NCI-H345 treated with DMSO at 0.1 percent for 48 hours (cell line): ENCODE data around the gene PER1.

Source experiments
- DNase-seq: peaks from one replicate; lab custom pipeline; 2025; ENCODE audit not compliant: unreplicated experiment; lab: John Stamatoyannopoulos, UW

The PER1 gene

DNA sequence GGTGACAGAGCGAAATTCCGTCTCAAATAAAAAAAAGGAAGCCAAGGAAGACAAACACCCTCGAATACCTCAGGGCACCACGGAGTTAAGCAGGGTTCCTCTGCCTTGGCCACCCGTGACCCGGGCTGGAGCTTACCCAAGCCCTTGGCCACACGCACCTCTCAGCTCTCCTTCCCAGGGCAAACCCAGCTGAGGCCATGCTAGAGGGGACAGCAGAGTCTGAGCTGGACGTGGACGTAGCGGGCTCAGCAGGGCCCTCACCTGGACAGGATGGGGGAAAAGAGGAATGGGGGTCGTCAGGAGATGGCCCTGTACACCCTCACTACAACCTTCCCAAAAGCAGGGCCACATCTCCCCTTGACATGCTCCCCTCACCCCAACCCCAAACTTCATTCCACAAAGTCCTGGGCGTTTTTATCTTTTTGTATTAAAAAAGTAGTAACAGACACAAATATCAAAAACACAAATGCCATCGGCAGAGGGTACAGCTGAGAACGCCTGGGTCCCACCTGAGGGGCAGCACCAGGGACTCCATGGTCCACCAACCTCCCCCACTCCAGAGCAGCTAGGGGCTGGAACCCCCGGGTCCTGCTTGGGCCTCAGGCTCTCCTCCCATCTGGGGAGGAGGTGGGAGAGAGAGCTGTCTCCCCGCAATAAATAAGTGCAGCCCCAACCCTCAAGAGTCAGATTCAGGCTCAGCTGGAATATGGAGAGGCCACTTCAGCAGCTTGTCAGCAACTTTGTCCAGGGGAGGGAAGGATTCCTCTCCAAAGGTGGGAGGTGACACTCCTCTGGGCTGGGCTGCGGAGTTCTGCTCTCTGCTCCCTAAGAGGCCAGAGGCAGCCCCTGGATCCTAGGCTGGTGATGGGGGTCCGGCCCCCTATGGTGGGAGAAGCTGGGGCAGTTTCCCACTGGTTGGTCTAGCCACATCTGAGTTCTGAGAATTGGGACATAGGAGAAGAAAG, 11.9 kb downstream of the PER1 start:
- DNase-seq, result no peak

DNA sequence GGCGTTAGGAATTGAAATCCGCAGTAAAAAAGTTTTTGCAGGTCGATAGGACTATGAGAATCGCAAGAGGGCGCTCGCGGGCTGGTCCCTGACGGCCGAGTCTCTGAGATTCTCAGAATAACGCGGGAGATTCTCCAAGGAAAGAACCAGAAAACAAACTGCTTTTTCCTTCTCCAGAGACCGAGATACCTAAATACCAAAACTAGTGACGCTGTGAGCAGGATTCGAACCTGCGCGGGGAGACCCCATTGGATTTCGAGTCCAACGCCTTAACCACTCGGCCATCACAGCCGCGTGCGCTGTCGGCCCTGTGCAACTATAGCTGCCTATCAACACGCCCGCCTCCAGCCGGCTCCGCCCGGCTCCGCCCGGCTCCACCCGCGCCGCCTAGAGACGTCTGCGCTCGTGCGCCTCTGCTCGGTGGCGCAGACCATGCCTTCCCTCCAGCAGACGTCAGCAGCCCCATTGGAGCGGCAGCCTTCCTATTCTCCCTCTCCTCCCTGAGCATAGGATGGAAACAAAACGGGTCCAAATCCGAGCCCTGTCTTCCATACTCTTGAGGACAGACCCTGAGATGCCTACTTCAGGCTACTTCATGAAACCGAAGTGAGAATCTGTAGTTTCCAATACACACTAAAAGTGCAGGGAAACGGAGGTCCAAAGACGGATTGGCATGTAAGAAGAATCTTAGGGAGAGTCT, 13.4 kb downstream of the PER1 start:
- peak; percentile 80 for DNase-seq

DNA sequence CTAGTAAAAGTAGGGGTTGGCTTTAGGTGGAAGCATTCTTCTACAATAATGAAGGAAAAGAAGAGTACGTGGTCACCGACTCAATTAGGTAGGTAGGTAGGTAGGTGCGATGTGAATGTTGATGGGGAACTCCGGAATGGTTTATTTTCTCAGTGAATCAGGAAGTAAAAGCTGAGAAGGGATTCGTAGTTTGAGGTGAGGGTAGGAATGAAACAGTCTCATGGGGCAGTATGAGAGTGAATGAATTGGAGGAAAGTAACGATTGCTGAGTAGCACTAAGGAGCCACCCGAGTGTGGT, 13.9 kb downstream of the PER1 start:
- DNase-seq, result no peak

DNA sequence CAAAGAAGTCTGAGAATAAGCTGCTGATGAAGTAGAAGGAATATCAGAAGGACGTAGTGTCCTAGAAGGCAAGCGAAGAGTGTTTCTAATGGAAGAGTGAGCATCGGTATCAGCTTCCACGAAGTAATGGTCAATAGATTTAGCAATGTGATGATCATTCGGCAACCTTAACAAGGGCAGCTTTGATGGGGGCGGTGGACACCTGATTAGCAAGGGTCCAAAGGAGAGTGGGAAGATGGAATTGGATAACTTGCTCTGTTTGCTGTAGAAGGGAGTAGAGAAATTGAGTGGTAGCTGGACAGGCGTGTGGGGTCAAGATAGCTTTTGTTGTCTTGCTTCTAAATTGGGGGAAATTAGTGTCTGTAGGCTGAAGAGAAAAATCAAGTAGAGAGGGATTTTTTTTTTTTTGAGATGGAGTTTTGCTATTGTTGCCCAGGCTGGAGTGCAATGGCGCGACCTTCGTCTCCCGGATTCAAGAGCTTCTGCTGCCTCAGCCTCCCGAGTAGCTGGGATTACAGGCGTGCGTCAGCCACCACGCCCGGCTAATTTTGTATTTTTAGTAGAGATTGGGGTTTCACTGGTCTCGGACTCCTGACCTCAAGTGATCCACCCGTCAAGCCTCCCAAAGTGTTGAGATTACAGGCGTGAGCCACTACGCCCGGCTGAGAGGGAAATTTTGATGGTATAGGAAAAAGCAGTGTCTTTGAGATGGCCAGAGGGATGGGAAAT, 14.4 kb downstream of the PER1 start:
- DNase-seq, result no peak

DNA sequence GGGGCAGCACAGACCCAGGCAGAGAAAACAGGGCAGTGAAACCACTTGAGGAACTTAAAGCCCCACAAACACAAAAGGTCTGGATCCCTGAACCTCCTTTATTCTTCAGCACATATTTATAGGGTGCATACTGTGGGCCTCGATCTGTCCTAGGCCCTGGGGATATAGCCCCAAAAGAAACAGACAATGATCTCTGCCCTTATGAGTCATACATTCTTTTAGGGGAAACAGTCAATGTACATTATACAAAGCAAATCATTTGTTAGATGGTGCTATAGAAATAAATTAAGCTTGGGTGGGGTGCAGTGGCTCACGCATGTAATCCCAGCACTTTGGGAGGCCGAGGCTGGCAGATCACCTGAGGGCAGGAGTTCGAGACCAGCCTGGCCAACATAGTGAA, 18.3 kb downstream of the PER1 start:
- DNase-seq, result no peak

DNA sequence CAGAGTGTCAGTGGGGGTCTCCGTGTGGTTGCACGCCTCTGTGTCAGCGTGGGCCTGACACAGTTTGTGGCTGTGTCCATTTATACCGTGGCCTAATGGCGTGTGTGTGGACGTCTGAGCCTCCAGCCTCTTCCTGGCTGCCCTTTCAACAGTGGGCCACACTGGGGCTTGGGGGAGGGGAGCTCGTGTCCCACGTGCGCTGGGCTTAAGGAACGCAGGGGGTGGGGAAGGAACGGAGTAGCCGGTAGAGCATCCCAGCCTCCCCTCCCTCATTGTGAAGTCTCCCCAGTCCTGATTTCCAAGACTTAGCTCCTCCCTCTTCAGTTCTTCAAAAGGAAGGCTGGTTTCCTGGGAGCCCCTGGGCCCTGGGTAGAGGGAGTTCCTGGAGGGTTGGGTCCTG, 18.8 kb downstream of the PER1 start:
- DNase-seq, result no peak

DNA sequence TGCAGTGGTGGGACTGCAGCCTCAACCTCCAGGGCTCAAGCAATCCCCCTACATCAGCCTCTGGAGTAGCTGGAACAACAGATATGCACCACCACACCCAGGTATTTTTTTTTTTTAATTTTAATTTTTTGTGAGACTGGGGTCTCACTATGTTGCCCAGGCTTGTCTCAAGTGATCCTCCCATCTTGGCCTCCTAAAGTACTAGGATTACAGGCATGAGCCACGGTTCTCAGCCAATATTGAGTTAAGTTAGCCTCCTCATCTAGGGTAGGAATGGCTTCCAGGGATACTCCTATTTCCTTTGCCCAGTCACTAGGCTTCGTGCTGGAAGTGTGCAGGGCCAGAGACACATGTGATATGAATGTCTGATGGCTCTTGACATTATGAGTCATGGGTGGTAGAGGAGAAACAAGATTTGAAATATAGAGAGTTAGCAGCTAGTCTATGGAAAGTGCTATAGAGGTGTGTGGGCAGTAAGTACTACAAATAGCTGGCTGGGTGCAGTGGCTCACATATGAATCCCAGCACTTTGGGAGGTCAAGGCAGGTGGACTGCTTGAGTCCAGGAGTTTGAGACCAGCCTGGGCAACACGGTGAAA, 20.3 kb downstream of the PER1 start:
- DNase-seq, result no peak

DNA sequence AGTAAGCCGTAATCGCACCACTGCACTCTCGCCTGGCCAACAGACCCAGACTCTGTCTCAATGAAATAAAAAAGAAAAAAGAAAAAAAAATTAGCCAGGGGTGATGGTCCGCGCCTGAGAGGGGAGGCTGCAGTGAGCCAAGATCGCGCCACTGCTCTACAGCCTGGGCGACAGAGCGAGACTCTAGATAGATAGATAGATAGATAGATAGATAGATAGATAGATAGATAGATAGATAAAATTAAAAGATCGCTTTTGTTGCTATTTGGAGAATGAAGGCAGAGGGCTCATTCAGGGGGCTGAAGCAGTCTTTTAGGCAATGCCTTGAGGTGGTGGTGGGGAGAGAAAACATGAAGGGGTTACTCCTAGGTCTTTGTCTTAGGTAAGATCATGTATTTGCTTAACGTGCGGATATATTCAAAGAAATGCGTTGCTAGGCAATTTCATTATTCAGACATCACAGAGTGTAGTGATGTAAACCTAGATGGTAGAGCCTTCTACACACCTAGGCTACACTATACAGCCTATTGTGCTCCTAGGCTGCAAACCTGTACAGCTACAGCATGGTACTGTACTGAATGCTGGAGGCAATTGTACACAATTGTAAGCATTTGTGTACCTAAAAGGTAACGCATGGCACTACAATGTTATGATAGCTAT, 23.9 kb downstream of the PER1 start:
- no peak for DNase-seq

DNA sequence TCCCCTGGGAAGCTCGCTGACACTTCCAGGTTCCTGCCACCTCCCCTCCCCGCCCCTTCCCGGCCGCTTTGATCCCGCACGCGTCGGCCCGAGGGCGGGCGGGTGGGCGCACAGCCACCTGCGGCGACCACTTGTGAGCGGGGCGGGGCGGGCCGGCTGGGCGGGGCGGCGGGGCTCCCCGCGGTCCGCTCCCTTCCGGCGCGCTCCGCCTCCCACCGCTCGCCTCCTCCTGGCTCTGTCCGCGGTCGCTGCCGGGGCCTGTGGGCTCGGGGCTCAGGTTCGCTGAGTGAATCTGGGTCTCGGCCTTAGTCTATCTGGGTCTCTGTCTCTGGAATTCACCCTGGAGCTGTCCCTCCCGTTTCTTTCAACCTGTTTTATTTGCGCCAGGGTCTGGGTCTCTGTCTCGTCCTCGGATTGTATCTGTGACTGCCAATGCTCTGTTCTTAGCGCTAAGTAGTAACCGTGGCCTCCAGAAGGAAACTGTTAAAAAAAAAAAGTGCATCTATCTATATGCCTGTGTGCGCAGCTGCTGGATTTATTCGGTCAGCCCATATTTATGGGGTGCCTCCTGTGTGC, 25.6 kb downstream of the PER1 start:
- peak; percentile 15 for DNase-seq

DNA sequence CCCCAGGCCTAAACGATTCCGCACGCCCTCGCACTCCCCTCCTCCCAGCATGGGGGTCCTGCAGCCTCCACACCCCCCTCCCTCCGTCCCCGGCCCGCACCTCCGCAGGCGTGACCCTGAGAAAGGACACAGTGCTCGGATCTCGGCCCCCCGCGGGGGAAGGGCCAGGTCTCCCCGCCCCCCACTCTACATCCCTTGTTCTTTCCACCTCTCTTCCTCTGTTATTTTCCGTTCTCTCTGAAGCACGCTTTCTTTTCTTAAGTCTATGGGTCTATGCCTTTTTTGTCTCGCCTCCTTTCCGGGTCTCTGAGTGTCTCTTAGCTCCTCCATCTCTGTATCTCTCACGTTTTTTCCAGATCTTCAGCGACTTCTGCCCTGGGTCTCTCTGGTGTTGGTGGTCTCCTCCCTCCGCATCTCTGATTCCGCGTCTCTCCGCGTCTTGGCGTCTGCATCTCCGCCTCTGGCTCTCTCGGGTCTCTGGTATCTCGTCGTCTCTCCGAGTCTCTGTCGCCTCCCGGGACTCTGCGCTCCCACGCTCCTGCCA, 26.2 kb downstream of the PER1 start:
- no peak for DNase-seq

DNA sequence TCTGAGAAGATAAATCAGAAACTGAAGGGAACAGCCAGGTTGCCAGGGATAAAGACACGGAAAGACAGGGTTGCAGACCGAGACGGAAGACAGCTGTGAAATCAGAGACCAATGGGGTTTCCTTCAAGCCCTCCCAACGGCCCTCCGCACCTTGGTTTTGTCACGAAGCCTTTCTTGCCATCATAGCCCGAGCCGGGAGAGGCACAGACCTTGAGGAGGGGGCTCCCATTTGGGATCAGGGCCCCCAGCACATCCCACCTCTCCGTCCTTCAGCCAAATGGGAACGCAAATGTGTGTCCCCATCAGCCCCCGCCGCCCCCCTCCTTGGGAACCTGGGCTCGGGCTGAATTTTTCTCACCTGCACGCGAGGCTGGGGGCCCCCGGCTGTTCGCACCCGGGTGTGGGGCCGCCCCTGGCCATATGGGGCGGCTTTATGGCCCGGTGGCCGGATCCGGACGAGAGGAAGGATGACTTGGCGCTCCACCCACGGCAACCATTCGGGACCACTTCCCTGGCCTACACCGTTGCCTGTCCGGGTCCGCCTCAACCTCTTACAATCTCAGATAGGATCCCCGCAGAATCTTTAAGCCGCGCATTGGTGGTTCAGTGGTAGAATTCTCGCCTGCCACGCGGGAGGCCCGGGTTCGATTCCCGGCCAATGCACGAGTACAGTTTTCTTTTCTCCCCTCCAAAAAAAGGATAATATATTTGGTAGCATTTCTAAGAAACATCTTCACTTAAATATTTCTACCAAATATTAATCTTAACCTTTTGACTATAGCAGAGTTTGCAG, 26.9 kb downstream of the PER1 start:
- no peak for DNase-seq

DNA sequence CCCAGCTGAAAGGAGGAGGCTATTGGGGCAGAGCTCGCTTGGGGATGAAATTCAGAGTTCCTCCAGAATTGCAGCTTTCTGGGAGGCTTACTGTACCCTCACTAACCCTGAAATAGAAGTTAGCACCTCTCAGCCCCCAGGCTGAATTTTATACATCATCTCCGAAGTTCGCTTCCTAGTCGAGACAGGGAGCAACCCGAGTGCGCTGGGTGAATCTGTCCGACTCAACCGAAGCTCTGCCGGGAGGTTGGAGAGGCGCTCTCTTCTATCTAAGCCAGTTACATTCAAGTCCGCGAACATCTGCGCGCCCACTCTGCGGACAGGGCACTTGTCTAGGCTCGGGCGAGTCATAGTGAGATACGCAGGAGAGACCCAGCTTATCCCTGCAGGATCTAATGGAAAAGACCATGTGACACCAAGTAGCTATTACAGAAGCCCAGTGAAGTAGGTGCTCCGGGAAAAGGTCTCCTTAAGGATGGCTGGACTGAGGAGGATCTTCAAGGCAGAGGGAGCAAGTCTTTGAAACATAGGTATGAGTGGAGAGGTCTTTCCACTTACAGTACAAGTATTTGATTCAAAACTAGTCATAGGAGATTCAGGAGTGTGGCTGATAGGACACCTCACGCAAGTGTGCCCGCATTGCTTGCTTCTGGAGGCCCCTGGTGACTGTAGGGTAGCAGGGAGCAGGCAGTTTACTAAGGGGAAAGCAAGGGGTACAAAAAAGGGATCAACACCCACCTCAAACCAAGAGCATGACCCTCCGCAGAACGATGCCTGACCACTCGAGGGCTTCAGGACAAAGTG, 27.7 kb downstream of the PER1 start:
- DNase-seq, result peak; percentile 15

DNA sequence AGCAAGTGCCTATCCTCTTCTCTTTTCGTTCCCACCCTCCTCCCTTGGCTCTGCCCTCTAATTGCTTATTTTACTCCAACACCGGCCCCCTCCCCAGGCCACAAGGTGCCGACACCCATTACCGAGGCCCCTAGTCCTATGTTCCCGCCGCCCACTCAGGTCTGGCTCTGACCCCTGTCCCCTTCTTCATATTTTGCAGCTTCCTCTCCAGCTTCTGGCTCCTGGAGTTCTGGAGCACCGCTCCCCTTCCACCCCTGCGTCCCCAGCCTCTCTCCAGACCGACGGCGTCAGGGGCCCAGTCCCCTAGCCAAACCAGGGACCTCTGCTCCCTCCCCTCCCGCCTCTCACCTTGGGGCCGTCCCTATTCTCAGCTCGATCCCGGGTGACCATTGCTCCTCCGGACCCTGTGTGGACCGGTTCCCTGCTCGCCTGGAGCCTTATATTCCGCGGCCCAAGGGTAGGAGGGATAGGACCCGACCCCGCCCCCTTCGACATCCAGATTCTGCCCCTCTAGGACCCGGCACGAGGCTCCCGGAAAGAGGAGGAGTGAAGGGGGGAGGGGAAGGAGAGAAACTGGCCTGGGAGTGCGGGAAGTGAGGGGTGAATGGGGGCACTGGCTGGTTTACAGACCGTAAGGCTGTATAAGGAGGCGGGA, 28.4 kb downstream of the PER1 start, which contains the start of gene HES7:
Gene HES7 (minus strand): TSS at position 412 of the 655 bp plus-strand sequence. CDS start 22 bp downstream, at position 390.
- DNase-seq, result no peak

DNA sequence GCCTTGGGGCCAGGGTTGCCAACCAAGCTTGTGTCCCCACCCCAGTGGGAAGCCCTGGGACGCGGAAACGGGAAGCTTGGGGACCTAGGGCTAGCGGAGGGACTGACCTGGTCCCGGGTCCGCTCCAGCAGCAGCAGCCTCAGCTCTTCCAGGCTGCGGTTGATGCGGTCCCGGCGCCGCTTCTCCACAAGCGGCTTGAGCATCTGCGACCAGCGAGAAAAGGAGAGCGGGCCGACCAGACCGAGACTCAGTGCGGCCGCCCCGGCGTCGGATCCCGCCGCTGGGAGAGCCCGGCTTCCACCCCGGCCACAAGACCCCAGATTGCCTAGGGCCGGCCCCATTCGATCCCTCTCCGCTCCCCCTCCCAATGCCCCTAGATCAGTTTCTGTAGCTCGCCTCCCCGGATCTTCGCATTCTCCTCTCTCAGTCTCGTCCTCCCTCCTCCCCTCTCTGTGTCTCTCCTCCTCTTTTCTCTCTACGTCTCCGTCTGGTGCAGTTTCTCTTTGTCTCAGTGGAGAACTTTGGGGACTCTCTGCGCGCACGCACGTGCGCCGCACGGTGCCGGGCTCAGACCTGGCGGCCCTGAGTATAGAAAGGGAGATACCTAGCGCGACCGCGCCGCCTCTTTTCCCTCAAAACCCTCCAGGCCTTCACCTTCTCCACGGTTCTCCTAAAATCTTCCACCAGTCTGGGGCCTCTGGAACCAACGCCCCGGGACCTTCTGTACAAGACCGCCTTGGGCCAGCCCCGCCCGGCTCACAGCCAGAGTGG, 29.1 kb downstream of the PER1 start:
- DNase-seq, result no peak

DNA sequence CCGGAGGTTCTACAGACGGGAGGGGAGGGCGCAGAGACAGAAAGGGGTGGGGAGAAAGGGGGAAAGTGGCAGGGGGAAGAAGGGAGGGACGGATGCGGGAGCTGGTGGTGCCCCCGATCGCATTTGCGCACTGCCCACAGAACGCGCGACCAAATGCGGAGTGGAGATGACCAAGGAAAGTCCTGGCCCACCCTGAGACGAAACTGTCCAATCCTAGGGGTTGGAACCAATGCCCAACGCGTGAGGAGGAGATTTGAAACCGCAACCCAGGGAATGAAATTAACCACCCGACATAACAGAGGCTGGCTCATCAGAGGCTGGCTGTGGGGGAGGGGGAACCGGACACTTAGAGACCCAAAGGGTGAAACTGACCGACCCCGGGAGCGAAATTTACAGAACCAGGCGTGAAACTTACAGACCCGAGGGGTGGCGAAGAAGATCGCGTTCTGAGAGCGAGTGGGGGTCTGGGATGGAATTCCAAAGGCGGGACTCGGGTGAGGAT, 29.7 kb downstream of the PER1 start:
- DNase-seq, result no peak

DNA sequence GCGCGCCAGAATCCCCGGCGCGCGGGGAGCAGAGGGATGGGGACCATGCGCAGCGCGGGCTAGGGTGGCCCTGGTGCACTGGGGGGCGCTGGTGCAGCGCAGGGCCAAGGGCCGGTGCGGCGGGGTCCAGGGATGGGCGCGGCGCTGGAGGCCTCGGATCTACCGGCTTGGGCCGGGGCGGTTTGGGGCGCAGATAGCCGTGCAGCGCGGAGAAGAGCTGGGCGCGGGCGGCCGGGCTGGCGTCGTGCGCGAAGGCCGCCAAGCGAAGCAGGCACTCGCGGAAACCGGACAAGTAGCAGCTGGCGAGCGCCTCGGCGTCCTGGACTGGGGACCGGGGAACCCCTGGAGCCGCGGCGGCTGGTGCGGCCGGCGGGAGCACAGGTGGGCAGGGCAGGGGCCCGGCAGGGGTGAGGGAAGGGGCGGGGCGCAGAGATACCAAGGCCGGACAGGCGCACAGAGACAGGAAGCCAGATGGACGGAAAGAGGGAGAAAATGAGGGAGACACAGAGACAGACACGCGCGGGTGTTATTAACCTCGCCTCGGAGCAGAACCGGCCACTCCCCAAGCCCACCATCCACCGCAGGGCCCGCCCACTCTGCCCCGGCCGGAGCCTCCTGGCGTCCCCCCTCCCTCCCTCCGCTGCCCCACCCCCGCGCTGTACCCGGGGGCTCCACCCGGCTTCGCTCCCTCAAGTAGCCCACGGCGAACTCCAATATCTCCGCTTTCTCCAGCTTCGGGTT, 30.4 kb downstream of the PER1 start:
- no peak for DNase-seq

DNA sequence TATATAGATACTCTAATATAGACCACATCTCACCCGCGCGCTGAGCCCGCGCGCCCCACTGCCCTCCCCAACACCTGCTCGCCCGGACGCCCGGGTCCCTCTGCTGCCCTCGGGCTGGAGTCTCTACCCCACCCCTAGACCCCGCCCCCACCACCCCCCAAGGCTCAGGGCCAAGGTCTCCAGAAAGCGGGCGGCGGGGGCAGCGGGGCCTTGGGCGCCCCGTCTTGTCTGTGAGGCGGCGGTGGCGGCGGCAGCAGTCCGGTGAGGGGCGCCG, 30.9 kb downstream of the PER1 start:
- no peak for DNase-seq
